Liver (tissue), 9 donors: ENCODE measurements around the gene PABPC4L. TPM values are rescaled to one million over a fixed set of nuclear protein-coding genes. Genes with fewer than 3 reads are reported as not detected.

Source experiments
- DNase-seq: peaks from one replicate; pipeline ENCODE4 v3.0.0-alpha.2; 2017; ENCODE audit warnings: low spot score
- H3K27ac ChIP-seq, 2 donors: one replicate each; pipeline ENCODE4 v1.7.0; 2013; ENCODE audit warnings: inconsistent platforms in 2 of 2, low read length in 2 of 2, control low read depth in 1 of 2, low read depth in 1 of 2, mild to moderate bottlenecking in 1 of 2
- H3K27me3 ChIP-seq, 4 donors: one replicate each; pipeline versions ENCODE4 v1.6.1 to v1.7.0; 2013; ENCODE audit warnings: low read length in 3 of 4, inconsistent platforms in 1 of 4, mild to moderate bottlenecking in 1 of 4, moderate library complexity in 1 of 4; ENCODE audit not compliant: control insufficient read depth in 4 of 4, insufficient read depth in 4 of 4
- H3K36me3 ChIP-seq, 4 donors: one replicate each; pipeline versions ENCODE4 v1.6.1 to v1.7.0; 2013; ENCODE audit warnings: low read length in 3 of 4, mild to moderate bottlenecking in 3 of 4, low read depth in 1 of 4, moderate library complexity in 1 of 4; ENCODE audit not compliant: control insufficient read depth in 4 of 4, insufficient read depth in 3 of 4
- H3K4me1 ChIP-seq, 4 donors: one replicate each; pipeline versions ENCODE4 v1.6.1 to v1.7.0; 2013; ENCODE audit warnings: low read length in 3 of 4, mild to moderate bottlenecking in 3 of 4, moderate library complexity in 1 of 4; ENCODE audit not compliant: control insufficient read depth in 4 of 4, insufficient read depth in 4 of 4
- H3K4me3 ChIP-seq, 3 donors: one replicate each; pipeline versions ENCODE4 v1.6.1 to v1.7.0; 2013; ENCODE audit warnings: low read length in 3 of 3, control low read depth in 1 of 3, low read depth in 1 of 3, mild to moderate bottlenecking in 1 of 3
- H3K9ac ChIP-seq, 2 donors: one replicate each; pipeline ENCODE4 v1.7.0; 2013; ENCODE audit warnings: low read length in 2 of 2, mild to moderate bottlenecking in 2 of 2, moderate library complexity in 2 of 2, control low read depth in 1 of 2, low read depth in 1 of 2
- H3K9me3 ChIP-seq, 4 donors: one replicate each; pipeline versions ENCODE4 v1.6.1 to v1.7.0; 2013; ENCODE audit warnings: low read length in 3 of 4; ENCODE audit not compliant: control insufficient read depth in 4 of 4
- ATF3 ChIP-seq: IDR thresholded peaks from 2 replicates; pipeline ENCODE4 v1.6.1; 2016; ENCODE audit warnings: antibody characterized with exemption
- CTCF ChIP-seq: fragments of 150-350 bp; IDR thresholded peaks from 2 replicates; pipeline ENCODE4 v1.5.1; 2017; ENCODE audit warnings: improper control_type of control experiment, low read depth, low read length; ENCODE audit not compliant: missing input control
- EGR1 ChIP-seq, 2 donors: IDR thresholded peaks; 2 replicates each; pipeline ENCODE4 v1.6.1; 2016 to 2018; ENCODE audit warnings: antibody characterized with exemption in 2 of 2, low read depth in 2 of 2
- FOXA1 ChIP-seq: IDR thresholded peaks from 2 replicates; pipeline ENCODE4 v1.6.1; 2016; ENCODE audit warnings: antibody characterized with exemption
- FOXA2 ChIP-seq: IDR thresholded peaks from 2 replicates; pipeline ENCODE4 v1.6.1; 2016; ENCODE audit warnings: antibody characterized with exemption
- GABPA ChIP-seq, 2 donors: IDR thresholded peaks in 1 of 2; conservative IDR thresholded peaks in 1 of 2; 2 replicates each; pipeline ENCODE4 v1.6.1; 2016; ENCODE audit warnings: antibody characterized with exemption in 2 of 2, mild to moderate bottlenecking in 1 of 2, moderate library complexity in 1 of 2
- HNF4A ChIP-seq, 2 donors: conservative IDR thresholded peaks; 2 replicates each; pipeline ENCODE4 v1.6.1; 2016; ENCODE audit warnings: antibody characterized with exemption in 2 of 2, mild to moderate bottlenecking in 2 of 2
- HNF4G ChIP-seq: IDR thresholded peaks from 2 replicates; pipeline ENCODE4 v1.6.1; 2016; ENCODE audit warnings: antibody characterized with exemption
- JUND ChIP-seq, 2 donors: IDR thresholded peaks; 2 replicates each; pipeline ENCODE4 v1.6.1; 2016; ENCODE audit warnings: antibody characterized with exemption in 2 of 2
- MAX ChIP-seq: IDR thresholded peaks from 2 replicates; pipeline ENCODE4 v1.6.1; 2016; ENCODE audit warnings: antibody characterized with exemption
- NR2F2 ChIP-seq: IDR thresholded peaks from 2 replicates; pipeline ENCODE4 v1.6.1; 2016; ENCODE audit warnings: antibody characterized with exemption
- RAD21 ChIP-seq, 2 donors: IDR thresholded peaks; 2 replicates each; pipeline ENCODE4 v1.6.1; 2016; ENCODE audit warnings: antibody characterized with exemption in 2 of 2, mild to moderate bottlenecking in 2 of 2
- REST ChIP-seq: IDR thresholded peaks from 2 replicates; pipeline ENCODE4 v1.6.1; 2016; ENCODE audit warnings: antibody characterized with exemption, mild to moderate bottlenecking
- RXRA ChIP-seq, 2 donors: IDR thresholded peaks; 2 replicates each; pipeline ENCODE4 v1.6.1; 2017 to 2018; ENCODE audit warnings: antibody characterized with exemption in 2 of 2, mild to moderate bottlenecking in 1 of 2
- SP1 ChIP-seq: IDR thresholded peaks from 2 replicates; pipeline ENCODE4 v1.6.1; 2018; ENCODE audit warnings: antibody characterized with exemption, mild to moderate bottlenecking
- TAF1 ChIP-seq: conservative IDR thresholded peaks from 2 replicates; pipeline ENCODE4 v1.6.1; 2016; ENCODE audit warnings: antibody characterized with exemption, mild to moderate bottlenecking
- YY1 ChIP-seq: IDR thresholded peaks from 2 replicates; pipeline ENCODE4 v1.6.1; 2016; ENCODE audit warnings: antibody characterized with exemption, mild to moderate bottlenecking
- ZBTB33 ChIP-seq: IDR thresholded peaks from 2 replicates; pipeline ENCODE4 v1.6.1; 2016; ENCODE audit warnings: antibody characterized with exemption
- WGBS: extraction: QIAGEN DNeasy Blood & Tissue Kit; methylation state at CpG from one replicate; pipeline ENCODE4 v1.1.7; 2013; 5-methylcytosine and 5-hydroxymethylcytosine counted together
- polyA plus RNA-seq, 2 donors: library from polyadenylated mRNA; stranded (reverse) in 1 of 2; unstranded in 1 of 2; fragments of 200-250 nt in 1 of 2; fragments of >200 nt in 1 of 2; fragmentation: Nextera tagmentation in 1 of 2; extraction: Ambion mirVana in 1 of 2; gene quantifications; one replicate each; pipeline versions ENCODE4 v1.2.1 to v1.2.3, GENCODE V29; 2013 to 2015
- total RNA-seq, 2 donors: library from RNA; depleted of rRNA; stranded (reverse); fragments of >200 nt; gene quantifications; one replicate each; pipeline ENCODE4 v1.2.3, GENCODE V29; 2014
- donor health status: healthy.
- donor health status: healthy.
- donor health status: healthy.
- donor health status: healthy.
- donor health status: healthy.

Gene PABPC4L
- total and polyA plus RNA-seq, 4 donors = 0.07 to 0.65 (median 0.17) TPM

GRCh38 chr4:134243742-134244713 is 42.4 kb upstream of the PABPC4L start:
- Histone ChIP-seq H3K27me3 (no peaks in the 10 kb centered on the region), H3K9ac (no peak overlapping the region), H3K27ac (no peak overlapping the region), H3K9me3 (no peaks in the 10 kb centered on the region), H3K36me3 (no peaks in the 10 kb centered on the region), H3K4me1 (no peaks in the 10 kb centered on the region), H3K4me3 (no peak overlapping the region)
- 87% methylated on average over 22 of the region's 22 CpGs for WGBS
- DNase-seq = no peak
- no peak for TF ChIP-seq EGR1 (IDR thresholded peaks at IDR 0.05; ENCODE audit: low read depth in 2 of 2)
- TF ChIP-seq ZBTB33 = no peak
- TF ChIP-seq SP1 = no peak
- no peak for TF ChIP-seq YY1
- no peak for TF ChIP-seq HNF4G
- TF ChIP-seq GABPA (IDR thresholded peaks at IDR 0.05 in 1 of 2, conservative IDR thresholded peaks at IDR 0.05 in 1 of 2) = no peak
- TF ChIP-seq MAX = no peak
- TF ChIP-seq REST = no peak
- no peak for TF ChIP-seq JUND (IDR thresholded peaks at IDR 0.05)
- no peak for TF ChIP-seq FOXA1
- no peak for TF ChIP-seq FOXA2
- no peak for TF ChIP-seq RAD21 (IDR thresholded peaks at IDR 0.05)
- TF ChIP-seq HNF4A (conservative IDR thresholded peaks at IDR 0.05) = no peak
- no peak for TF ChIP-seq TAF1
- TF ChIP-seq NR2F2 = no peak
- no peak for TF ChIP-seq RXRA (IDR thresholded peaks at IDR 0.05)
- TF ChIP-seq ATF3 = no peak
- TF ChIP-seq CTCF = no peak
